HUDEP-2 (cell line): ENCODE measurements around the gene CAB39.
"Not testable (repeated sequence)": the region's sequence is repeated elsewhere in the genome, so short reads cannot be mapped to it uniquely, and the experiment has no call there.

ENCODE experiments used
- DNase-seq, 76 experiments: peaks; one replicate each; lab custom pipeline; 2025; ENCODE audit not compliant: unreplicated experiment in 76 of 76; lab: John Stamatoyannopoulos, UW

CAB39 gene

GRCh38 chr2:230713331-230714135 lies 891 bp downstream of the CAB39 start:
- peak in 75 of 76 experiments; percentile 16 to 92 (median 78) for DNase-seq

DNA sequence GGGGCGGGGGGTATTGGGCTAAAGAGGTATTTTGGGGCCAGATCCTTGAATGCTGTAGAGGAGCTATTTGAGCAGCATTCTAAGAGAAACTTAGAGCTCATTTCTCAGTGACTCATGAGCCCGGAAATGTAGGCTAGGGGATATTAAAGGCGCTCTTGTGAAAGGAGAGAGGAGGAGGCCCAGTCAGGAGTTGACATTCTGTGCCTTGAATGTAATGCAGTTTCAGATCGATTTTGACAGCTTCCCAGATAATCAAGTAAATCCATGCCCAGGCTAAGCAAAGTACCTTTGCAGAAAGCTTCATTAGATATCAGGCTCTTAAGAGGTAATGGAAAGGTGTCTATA lies 1.5 kb downstream of the CAB39 start:
- peak in 2 of 76 experiments; percentile 29 to 32 for DNase-seq

- DNase-seq = peak in 2 of 76 experiments; percentile 5 to 7
Measured at GRCh38 chr2:230715201-230715600, 2.6 kb downstream of the CAB39 start.

GRCh38 chr2:230716588-230716987 lies 3.9 kb downstream of the CAB39 start:
- no peak for DNase-seq

GRCh38 chr2:230717600-230717999 lies 5.0 kb downstream of the CAB39 start:
- DNase-seq = no peak

GRCh38 chr2:230719340-230719739 lies 6.7 kb downstream of the CAB39 start:
- DNase-seq = no peak

GRCh38 chr2:230721712-230722111 lies 9.1 kb downstream of the CAB39 start:
- no peak for DNase-seq

- DNase-seq = no peak
Measured at GRCh38 chr2:230722207-230722885, 9.7 kb downstream of the CAB39 start.

DNA sequence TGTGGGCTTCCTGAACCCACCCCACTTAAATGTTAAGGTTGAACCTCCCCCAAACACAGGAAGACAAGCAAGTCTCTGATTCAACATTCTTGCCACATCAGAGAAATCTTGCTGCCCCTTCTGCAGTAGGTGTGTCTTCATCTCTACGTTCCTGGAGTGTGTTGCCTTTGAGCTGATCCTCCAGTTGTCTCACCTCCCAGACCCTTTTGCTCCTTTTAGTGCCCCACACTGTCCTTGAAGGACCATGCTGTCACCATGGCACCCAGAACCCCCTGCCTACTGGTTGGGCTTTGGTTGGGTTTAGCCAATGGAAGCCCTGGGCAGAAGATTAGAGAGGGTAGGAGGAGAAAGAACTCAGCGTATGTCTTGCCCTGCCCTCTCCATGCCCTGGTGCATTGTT lies 10.7 kb downstream of the CAB39 start:
- no peak for DNase-seq

- DNase-seq = not testable (repeated sequence)
Measured at GRCh38 chr2:230724957-230725356, 12.3 kb downstream of the CAB39 start.

- no peak for DNase-seq
Measured at GRCh38 chr2:230731512-230731911, 18.9 kb downstream of the CAB39 start.

DNA sequence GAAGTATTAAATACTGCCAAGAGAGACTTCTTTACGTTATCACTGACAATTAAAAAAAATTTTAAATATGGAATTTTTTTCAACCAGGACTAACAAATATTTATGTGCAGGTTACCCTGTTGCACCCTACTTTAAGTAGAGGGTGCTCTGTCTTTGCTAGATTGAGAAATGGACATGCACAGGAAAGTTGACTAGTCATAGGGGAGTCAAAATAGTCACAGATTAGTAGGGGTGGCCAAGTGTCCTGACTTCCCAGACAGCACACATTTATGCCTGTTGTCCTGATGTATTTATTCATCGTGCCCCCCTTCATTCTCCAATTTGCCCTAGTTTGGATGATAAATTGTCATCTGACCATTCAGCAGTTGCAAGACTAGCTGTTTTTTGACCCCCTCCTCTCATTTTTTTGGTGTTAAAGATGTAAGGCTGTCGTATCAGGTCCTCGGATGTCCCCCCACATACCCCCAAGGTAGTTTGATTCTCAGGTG lies 20.3 kb downstream of the CAB39 start:
- DNase-seq = no peak

- DNase-seq = no peak
Measured at GRCh38 chr2:230734247-230735175, 21.9 kb downstream of the CAB39 start.

- no peak for DNase-seq
Measured at GRCh38 chr2:230735884-230736283, 23.2 kb downstream of the CAB39 start.

GRCh38 chr2:230737300-230737699 lies 24.7 kb downstream of the CAB39 start:
- DNase-seq = no peak

DNA sequence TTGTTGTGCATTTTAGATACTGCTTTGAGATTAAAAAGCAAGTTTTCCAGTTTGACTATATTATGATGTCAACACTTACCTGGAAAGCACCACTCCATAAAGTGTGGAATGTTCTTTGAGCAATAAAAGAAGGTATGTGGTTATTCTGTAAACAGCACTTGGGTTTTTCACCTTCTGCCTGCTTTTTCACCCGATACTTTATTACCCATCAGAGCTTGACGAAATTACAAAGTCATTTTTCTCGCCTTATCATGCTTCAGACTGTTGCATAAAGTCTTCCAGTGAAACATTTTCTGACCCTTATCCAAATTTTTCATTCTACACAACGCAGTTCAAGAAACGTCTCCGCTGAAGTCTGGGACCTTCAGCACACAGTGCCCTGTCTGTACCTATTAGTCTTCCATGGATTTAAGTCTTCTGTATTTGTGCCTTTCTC lies 25.2 kb downstream of the CAB39 start:
- DNase-seq = no peak

- no peak for DNase-seq
Measured at GRCh38 chr2:230738391-230738811, 25.8 kb downstream of the CAB39 start.

DNA sequence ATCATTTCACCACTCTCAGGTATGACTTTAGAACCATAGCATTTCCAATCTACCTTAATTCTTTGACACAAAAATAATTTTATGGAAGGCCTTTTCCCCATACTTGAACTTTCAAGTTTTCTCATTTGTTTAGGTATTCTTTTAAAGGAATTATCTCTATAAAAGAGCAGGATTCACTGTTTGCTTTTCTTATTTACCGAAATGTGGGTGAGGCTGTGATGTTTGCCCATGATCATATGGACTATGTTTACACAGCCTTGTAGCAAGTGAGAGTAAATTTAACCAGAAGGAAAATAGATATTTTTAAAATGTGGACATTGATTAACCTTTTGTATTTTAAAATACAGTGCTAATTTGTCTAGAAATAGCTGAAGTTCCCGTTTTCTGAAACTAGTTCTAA lies 26.3 kb downstream of the CAB39 start:
- no peak for DNase-seq

- DNase-seq = no peak
Measured at GRCh38 chr2:230739961-230740360, 27.3 kb downstream of the CAB39 start.

GRCh38 chr2:230742781-230743180 lies 30.1 kb downstream of the CAB39 start:
- peak in 28 of 76 experiments; percentile 3 to 59 (median 20) for DNase-seq

GRCh38 chr2:230746213-230746612 lies 33.6 kb downstream of the CAB39 start:
- DNase-seq = no peak
